HCT116 (cell line): Measurements from ENCODE around the gene ZMYND10.

Source experiments
- ATF3 ChIP-seq: IDR thresholded peaks from 2 replicates; pipeline ENCODE4 v1.6.1; 2012
- CBX3 ChIP-seq: IDR thresholded peaks from 2 replicates; pipeline ENCODE4 v1.6.1; 2012; ENCODE audit warnings: low read depth
- CTCF ChIP-seq, 3 experiments: fragments of 200-600 bp in 1 of 3; sonication (generic) in 1 of 3; IDR thresholded peaks in 2 of 3; conservative IDR thresholded peaks in 1 of 3; 2 replicates each; pipeline ENCODE4 v1.5.1; 2012 to 2017; ENCODE audit warnings: low read depth in 2 of 3, low read length in 2 of 3, antibody characterized with exemption in 1 of 3, borderline replicate concordance in 1 of 3, control low read depth in 1 of 3, mild to moderate bottlenecking in 1 of 3, mixed read lengths in 1 of 3, mixed run types in 1 of 3, moderate library complexity in 1 of 3; ENCODE audit not compliant: insufficient read depth in 1 of 3
- EZH2phosphoT487 ChIP-seq: fragments of 200-600 bp; IDR thresholded peaks from 2 replicates; pipeline ENCODE4 v1.6.1; 2018; ENCODE audit warnings: antibody characterized with exemption, borderline replicate concordance
- JUND ChIP-seq: IDR thresholded peaks from 2 replicates; pipeline ENCODE4 v1.6.1; 2012
- MAX ChIP-seq: IDR thresholded peaks from 2 replicates; pipeline ENCODE4 v1.6.1; 2012
- POLR2AphosphoS5 ChIP-seq: IDR thresholded peaks from 2 replicates; pipeline ENCODE4 v1.6.1; 2011; ENCODE audit warnings: mild to moderate bottlenecking, low read depth, low read length, moderate library complexity
- RAD21 ChIP-seq: IDR thresholded peaks from 2 replicates; pipeline ENCODE4 v1.6.1; 2012; ENCODE audit warnings: low read depth, mild to moderate bottlenecking
- TCF7L2 ChIP-seq: IDR thresholded peaks from 2 replicates; pipeline ENCODE4 v1.7.0; 2011; ENCODE audit warnings: borderline replicate concordance, inconsistent platforms; ENCODE audit not compliant: insufficient read depth, insufficient read length; ENCODE audit errors: extremely low read depth
- YY1 ChIP-seq: IDR thresholded peaks from 2 replicates; pipeline ENCODE4 v1.6.1; 2011; ENCODE audit warnings: low read length, low read depth, moderate library complexity, mild to moderate bottlenecking; ENCODE audit not compliant: insufficient replicate concordance; ENCODE audit errors: extremely low read depth

GRCh38 chr3:50297896-50298725, 47.4 kb downstream of the ZMYND10 start:
- TF ChIP-seq MAX (no peak), JUND (no peak), EZH2phosphoT487 (no peak), YY1 (no peak), CTCF (IDR thresholded peaks at IDR 0.05 in 2 of 3, conservative IDR thresholded peaks at IDR 0.05 in 1 of 3; ENCODE audit: borderline replicate concordance in 1 of 3, insufficient read depth in 1 of 3, low read depth in 2 of 3, low read length in 2 of 3) (peak in 2 of 3 experiments; percentile 25 to 45; a peak in 3 of 6 replicates), ATF3 (no peak), POLR2AphosphoS5 (no peak), TCF7L2 (no peak), CBX3 (no peak), RAD21 (no peak)
